GM12878 (cell line): ENCODE data around the gene NAT14. TPM values are rescaled to one million over a fixed set of nuclear protein-coding genes. Genes with fewer than 3 reads are reported as not detected.

ENCODE experiments used
- ASH2L ChIP-seq: fragments of 300-600, 200-600 bp; sonication (generic); IDR thresholded peaks from 2 replicates; pipeline ENCODE4 v1.6.1; 2017; ENCODE audit warnings: low read depth, mild to moderate bottlenecking, borderline replicate concordance
- EZH2 ChIP-seq: IDR thresholded peaks from 2 replicates; pipeline ENCODE4 v1.6.1; 2012; ENCODE audit warnings: low read depth, mild to moderate bottlenecking, control low read depth, inconsistent platforms, low read length, borderline replicate concordance; ENCODE audit not compliant: control insufficient read depth
- IRF4 ChIP-seq: IDR thresholded peaks from 2 replicates; pipeline ENCODE4 v1.6.1; 2011; ENCODE audit warnings: low read depth, low read length
- JUNB ChIP-seq: IDR thresholded peaks from 2 replicates; pipeline ENCODE4 v1.6.1; 2016; ENCODE audit warnings: antibody characterized with exemption, mild to moderate bottlenecking
- KAT2A ChIP-seq: conservative IDR thresholded peaks from 2 replicates; pipeline ENCODE4 v1.6.1; 2011; ENCODE audit warnings: low read depth, low read length; ENCODE audit not compliant: control insufficient read depth
- KLF5 ChIP-seq: fragments of 450-650 bp; IDR thresholded peaks from 2 replicates; pipeline ENCODE4 v1.6.1; 2014; ENCODE audit warnings: mild to moderate bottlenecking; ENCODE audit not compliant: partially characterized antibody
- RFX5 ChIP-seq: IDR thresholded peaks from 2 replicates; pipeline ENCODE4 v1.6.1; 2011; ENCODE audit warnings: low read depth, low read length, improper control_type of control experiment
- RUNX3 ChIP-seq: IDR thresholded peaks from 2 replicates; pipeline ENCODE4 v1.6.1; 2012; ENCODE audit warnings: low read length, inconsistent platforms
- SIN3A ChIP-seq: IDR thresholded peaks from 2 replicates; pipeline ENCODE4 v1.6.1; 2012; ENCODE audit warnings: low read depth, low read length, improper control_type of control experiment
- SKIL ChIP-seq: fragments of 450-650 bp; IDR thresholded peaks from 2 replicates; pipeline ENCODE4 v1.6.1; 2017; ENCODE audit warnings: mild to moderate bottlenecking, low read depth, inconsistent platforms; ENCODE audit not compliant: poor library complexity, severe bottlenecking
- SUZ12 ChIP-seq: fragments of 200-600 bp; sonication (generic); IDR thresholded peaks from one replicate; pipeline ENCODE4 v1.6.1; 2018; ENCODE audit warnings: antibody characterized with exemption, mild to moderate bottlenecking; ENCODE audit not compliant: unreplicated experiment
- WRNIP1 ChIP-seq: IDR thresholded peaks from 2 replicates; pipeline ENCODE4 v1.6.1; 2011; ENCODE audit warnings: low read depth, low read length, improper control_type of control experiment, borderline replicate concordance
- YBX1 ChIP-seq: fragments of 450-650 bp; IDR thresholded peaks from 2 replicates; pipeline ENCODE4 v1.6.1; 2016; ENCODE audit warnings: antibody characterized with exemption
- YY1 ChIP-seq: IDR thresholded peaks from 2 replicates; pipeline ENCODE4 v1.6.1; 2011; ENCODE audit warnings: low read depth, mild to moderate bottlenecking, low read length
- ZNF207 ChIP-seq: fragments of 450-650 bp; IDR thresholded peaks from 2 replicates; pipeline ENCODE4 v1.6.1; 2014; ENCODE audit warnings: antibody characterized with exemption, mild to moderate bottlenecking, borderline replicate concordance
- ZNF687 ChIP-seq: fragments of 450-650 bp; IDR thresholded peaks from 2 replicates; pipeline ENCODE4 v1.6.1; 2017; ENCODE audit warnings: mild to moderate bottlenecking, moderate library complexity
- polyA plus RNA-seq, 11 experiments: library from polyadenylated mRNA; depleted of rRNA in 4 of 11; unstranded in 6 of 11; stranded (reverse) in 5 of 11; fragments of >200 nt; fragmentation: Nextera tagmentation in 4 of 11; fragmentation: Illumina TruSeq in 1 of 11; extraction: Ambion mirVana in 4 of 11; extraction: Trizol in 1 of 11; gene quantifications; 1 replicate in 1 of 11; 2 replicates in 10 of 11; pipeline versions ENCODE4 v1.2.1 to v1.2.3, GENCODE V29; 2011 to 2016; ENCODE audit warnings: inconsistent platforms in 2 of 11, missing spikeins in 2 of 11, low read depth in 1 of 11
- total RNA-seq, 4 experiments: library from RNA; depleted of rRNA in 3 of 4; stranded (reverse); fragments of >200 nt in 3 of 4; fragmentation: Illumina TruSeq in 1 of 4; extraction: Trizol in 1 of 4; gene quantifications; 2 replicates each; pipeline versions ENCODE4 v1.2.1 to v1.2.3, GENCODE V29; 2013 to 2021
- TF ChIP-seq, protein P1 (sequence below): IDR thresholded peaks from 2 replicates; pipeline ENCODE4 v1.6.1; 2012; ENCODE audit warnings: mild to moderate bottlenecking, low read depth, low read length
- TF ChIP-seq, protein P2 (sequence below): fragments of 450-650 bp; IDR thresholded peaks from 2 replicates; pipeline ENCODE4 v1.6.1; 2017; ENCODE audit warnings: borderline replicate concordance
- TF ChIP-seq, protein P3 (sequence below): IDR thresholded peaks from 2 replicates; pipeline ENCODE4 v1.6.1; 2012; ENCODE audit warnings: low read depth, low read length, improper control_type of control experiment

Gene NAT14
- total and polyA plus RNA-seq, 10 of the 15 experiments (the other 5 are each of a cell fraction or from before 2014, with no cell fraction given) = 0.87 to 23.6 (median 9.7) TPM

DNA sequence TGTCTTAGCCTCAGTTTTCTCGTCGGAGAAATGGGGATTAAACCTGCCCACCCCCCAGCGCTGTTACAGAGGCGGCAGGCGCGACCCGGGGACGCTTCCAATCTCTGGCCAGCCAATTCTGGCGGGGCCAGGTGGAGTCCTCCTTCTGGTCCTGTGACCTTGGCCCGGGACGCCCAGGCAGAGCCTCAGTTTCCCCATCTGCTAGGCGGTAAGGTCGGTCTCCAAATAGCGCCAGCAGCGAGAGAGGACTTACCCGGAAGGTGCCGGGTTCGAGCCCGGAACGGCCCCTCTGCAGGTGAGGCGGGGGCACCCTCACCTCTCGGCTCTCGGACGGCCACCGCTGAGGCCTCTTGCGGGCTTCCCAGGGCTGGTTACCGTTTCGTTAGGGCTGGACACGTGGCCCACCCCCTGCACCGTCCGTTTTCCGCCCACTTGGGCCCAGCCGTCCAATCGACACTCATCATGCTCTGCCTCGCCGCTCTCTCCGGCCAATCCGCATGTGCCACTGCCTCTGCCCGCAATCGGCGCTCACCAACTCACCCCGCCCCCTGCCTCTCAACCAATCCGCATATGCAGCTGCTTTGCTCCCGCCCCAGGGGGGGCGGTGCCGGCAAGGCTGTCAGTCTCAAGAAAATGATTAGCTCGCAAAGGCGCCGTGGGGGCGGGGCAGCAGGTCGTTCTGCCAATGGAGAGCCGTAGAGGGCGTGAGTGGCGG lies 23.6 kb upstream of the NAT14 start, which contains the start of gene ISOC2 (continued):
- TF ChIP-seq SKIL (no peak), YY1 (peak; percentile 34; the same call in 1 of the 2 replicates), YBX1 (no peak), ZNF687 (peak; percentile 33; the same call in 1 of the 2 replicates), RFX5 (peak; percentile 75; the same call in 1 of the 2 replicates), JUNB (no peak), EZH2 (no peak), IRF4 (no peak), RUNX3 (peak; percentile 10), KLF5 (peak; percentile 62), SIN3A (no peak), ASH2L (no peak), ZNF207 (peak; percentile 78; the same call in 1 of the 2 replicates), KAT2A (no peak), WRNIP1 (no peak), SUZ12 (no peak)
- TF ChIP-seq, protein P1, sequence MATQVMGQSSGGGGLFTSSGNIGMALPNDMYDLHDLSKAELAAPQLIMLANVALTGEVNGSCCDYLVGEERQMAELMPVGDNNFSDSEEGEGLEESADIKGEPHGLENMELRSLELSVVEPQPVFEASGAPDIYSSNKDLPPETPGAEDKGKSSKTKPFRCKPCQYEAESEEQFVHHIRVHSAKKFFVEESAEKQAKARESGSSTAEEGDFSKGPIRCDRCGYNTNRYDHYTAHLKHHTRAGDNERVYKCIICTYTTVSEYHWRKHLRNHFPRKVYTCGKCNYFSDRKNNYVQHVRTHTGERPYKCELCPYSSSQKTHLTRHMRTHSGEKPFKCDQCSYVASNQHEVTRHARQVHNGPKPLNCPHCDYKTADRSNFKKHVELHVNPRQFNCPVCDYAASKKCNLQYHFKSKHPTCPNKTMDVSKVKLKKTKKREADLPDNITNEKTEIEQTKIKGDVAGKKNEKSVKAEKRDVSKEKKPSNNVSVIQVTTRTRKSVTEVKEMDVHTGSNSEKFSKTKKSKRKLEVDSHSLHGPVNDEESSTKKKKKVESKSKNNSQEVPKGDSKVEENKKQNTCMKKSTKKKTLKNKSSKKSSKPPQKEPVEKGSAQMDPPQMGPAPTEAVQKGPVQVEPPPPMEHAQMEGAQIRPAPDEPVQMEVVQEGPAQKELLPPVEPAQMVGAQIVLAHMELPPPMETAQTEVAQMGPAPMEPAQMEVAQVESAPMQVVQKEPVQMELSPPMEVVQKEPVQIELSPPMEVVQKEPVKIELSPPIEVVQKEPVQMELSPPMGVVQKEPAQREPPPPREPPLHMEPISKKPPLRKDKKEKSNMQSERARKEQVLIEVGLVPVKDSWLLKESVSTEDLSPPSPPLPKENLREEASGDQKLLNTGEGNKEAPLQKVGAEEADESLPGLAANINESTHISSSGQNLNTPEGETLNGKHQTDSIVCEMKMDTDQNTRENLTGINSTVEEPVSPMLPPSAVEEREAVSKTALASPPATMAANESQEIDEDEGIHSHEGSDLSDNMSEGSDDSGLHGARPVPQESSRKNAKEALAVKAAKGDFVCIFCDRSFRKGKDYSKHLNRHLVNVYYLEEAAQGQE = no peak
- TF ChIP-seq, protein P2, sequence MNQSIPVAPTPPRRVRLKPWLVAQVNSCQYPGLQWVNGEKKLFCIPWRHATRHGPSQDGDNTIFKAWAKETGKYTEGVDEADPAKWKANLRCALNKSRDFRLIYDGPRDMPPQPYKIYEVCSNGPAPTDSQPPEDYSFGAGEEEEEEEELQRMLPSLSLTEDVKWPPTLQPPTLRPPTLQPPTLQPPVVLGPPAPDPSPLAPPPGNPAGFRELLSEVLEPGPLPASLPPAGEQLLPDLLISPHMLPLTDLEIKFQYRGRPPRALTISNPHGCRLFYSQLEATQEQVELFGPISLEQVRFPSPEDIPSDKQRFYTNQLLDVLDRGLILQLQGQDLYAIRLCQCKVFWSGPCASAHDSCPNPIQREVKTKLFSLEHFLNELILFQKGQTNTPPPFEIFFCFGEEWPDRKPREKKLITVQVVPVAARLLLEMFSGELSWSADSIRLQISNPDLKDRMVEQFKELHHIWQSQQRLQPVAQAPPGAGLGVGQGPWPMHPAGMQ = no peak
- TF ChIP-seq, protein P3, sequence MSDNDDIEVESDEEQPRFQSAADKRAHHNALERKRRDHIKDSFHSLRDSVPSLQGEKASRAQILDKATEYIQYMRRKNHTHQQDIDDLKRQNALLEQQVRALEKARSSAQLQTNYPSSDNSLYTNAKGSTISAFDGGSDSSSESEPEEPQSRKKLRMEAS = peak; percentile 92
